ENCODE results near the gene INSIG1.

GRCh38 chr7:155297517-155298287 lies at the start of gene INSIG1:
- TF ChIP-seq CTCF (IDR thresholded peaks at IDR 0.05; ENCODE audit: low read length) (no peak), EZH2 (IDR thresholded peaks at IDR 0.05; ENCODE audit: borderline replicate concordance, low read length) (no peak)
